K562 (cell line): ENCODE results near the gene SNRNP200.

Experiments used
- FOXJ3 ChIP-seq: sonication (generic); formaldehyde crosslinking; IDR thresholded peaks from 2 replicates; pipeline ENCODE4 v1.4.0; 2020; ENCODE audit warnings: mild to moderate bottlenecking, missing genetic modification reagents
- HDAC2 ChIP-seq: fragments of 450-650 bp; IDR thresholded peaks from 2 replicates; pipeline ENCODE4 v1.6.1; 2016; ENCODE audit warnings: mild to moderate bottlenecking
- MAFG ChIP-seq: fragments of 450-650 bp; conservative IDR thresholded peaks from 2 replicates; pipeline ENCODE4 v1.6.1; 2016; ENCODE audit warnings: missing genetic modification characterization, missing compliant biosample characterization
- RBM39 ChIP-seq: fragments of 200-400 bp; formaldehyde crosslinking; optimal IDR thresholded peaks from 2 replicates; pipeline ENCODE3; 2018; ENCODE audit warnings: low read depth, low read length
- SREBF2 ChIP-seq: sonication (generic); formaldehyde crosslinking; IDR thresholded peaks from 2 replicates; pipeline ENCODE4 v1.4.0; 2020; ENCODE audit warnings: mild to moderate bottlenecking, missing genetic modification reagents
- ZKSCAN1 ChIP-seq: fragments of 150-350 bp; IDR thresholded peaks from 2 replicates; pipeline ENCODE4 v1.6.1; 2016; ENCODE audit warnings: low read depth, low read length

DNA sequence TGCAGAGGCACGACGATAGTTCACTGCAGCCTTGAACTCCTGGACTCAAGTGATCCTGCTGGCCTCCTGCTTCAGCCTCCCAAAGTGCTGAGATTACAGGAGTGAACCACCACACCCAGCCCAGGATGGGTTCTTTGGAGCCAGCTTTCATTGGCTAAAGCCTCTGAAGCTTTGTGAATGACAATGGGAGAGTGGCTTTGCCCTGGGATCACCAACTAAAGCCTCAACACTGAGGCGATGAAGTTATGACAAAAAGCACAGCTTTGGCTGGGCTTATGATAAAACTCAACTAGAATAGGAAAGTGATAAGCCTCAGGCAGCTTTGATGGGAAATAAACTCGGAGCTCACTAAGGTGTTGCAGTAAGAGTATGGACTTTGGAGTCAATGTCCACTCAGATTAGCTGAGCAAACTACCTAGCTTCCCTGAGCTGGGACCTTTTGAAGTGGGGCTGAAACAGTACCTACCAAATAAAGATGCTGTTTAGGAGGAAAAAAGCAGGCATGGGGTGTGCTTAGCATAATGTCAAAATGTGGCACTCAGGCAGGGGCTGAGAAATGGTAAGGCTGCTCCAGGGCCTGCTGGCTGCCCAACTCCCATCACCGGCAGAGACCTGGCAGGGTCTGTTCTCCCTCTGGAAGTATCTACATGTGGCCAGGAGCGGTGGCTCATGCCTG is 43.9 kb downstream of the SNRNP200 start:
- TF ChIP-seq FOXJ3 (no peak), ZKSCAN1 (no peak), HDAC2 (no peak), SREBF2 (CRISPR knock-in tag) (no peak), MAFG (tag) (no peak), RBM39 (no peak)
